GM21526 (cell line): ENCODE data around the gene CCDC89.
"Not testable (repeated sequence)": the region's sequence is repeated elsewhere in the genome, so short reads cannot be mapped to it uniquely, and the experiment has no call there.

Experiments
- ATAC-seq: cut with Tn5 transposase; IDR thresholded peaks from one replicate; pipeline ENCODE4 v1.9.1; 2021; ENCODE audit warnings: moderate library complexity; ENCODE audit not compliant: unreplicated experiment, low FRiP score

The CCDC89 gene

GRCh38 chr11:85695546-85695945 is 9.6 kb upstream of the CCDC89 start:
- ATAC-seq = no peak

GRCh38 chr11:85694385-85694980 is 8.5 kb upstream of the CCDC89 start:
- no peak for ATAC-seq

GRCh38 chr11:85685125-85685819 is 723 bp downstream of the CCDC89 start:
- ATAC-seq = no peak

- ATAC-seq = no peak
Observed at GRCh38 chr11:85682330-85683305, 3.4 kb downstream of the CCDC89 start.

GRCh38 chr11:85680897-85681296 is 5.1 kb downstream of the CCDC89 start:
- ATAC-seq = no peak

- ATAC-seq = no peak
Observed at GRCh38 chr11:85679576-85679975, 6.4 kb downstream of the CCDC89 start.

- no peak for ATAC-seq
Observed at GRCh38 chr11:85673393-85673792, 12.6 kb downstream of the CCDC89 start.

- no peak for ATAC-seq
Observed at GRCh38 chr11:85672105-85672902, 13.7 kb downstream of the CCDC89 start.

GRCh38 chr11:85670949-85671663 is 14.9 kb downstream of the CCDC89 start:
- not testable (repeated sequence) for ATAC-seq

GRCh38 chr11:85668157-85668556 is 17.8 kb downstream of the CCDC89 start:
- no peak for ATAC-seq

GRCh38 chr11:85666687-85667086 is 19.3 kb downstream of the CCDC89 start:
- no peak for ATAC-seq

- ATAC-seq = no peak
Observed at GRCh38 chr11:85665733-85666132, 20.3 kb downstream of the CCDC89 start.

GRCh38 chr11:85664615-85665481 is 21.1 kb downstream of the CCDC89 start, which contains the start of gene CREBZF:
Gene CREBZF, minus strand, starts transcription at chr11:85665129. Its CDS starts 254 bp downstream, at chr11:85664875.
- ATAC-seq = peak; percentile 88

- peak; percentile 71 for ATAC-seq
Observed at GRCh38 chr11:85663753-85664614, 22.0 kb downstream of the CCDC89 start.

GRCh38 chr11:85663080-85663752 is 22.8 kb downstream of the CCDC89 start:
- no peak for ATAC-seq

- no peak for ATAC-seq
Observed at GRCh38 chr11:85661972-85662664, 23.9 kb downstream of the CCDC89 start.

- no peak for ATAC-seq
Observed at GRCh38 chr11:85658180-85658579, 27.8 kb downstream of the CCDC89 start.
